Measurements from ENCODE around the gene ERMP1. TPM values are rescaled to one million over a fixed set of nuclear protein-coding genes. Genes with fewer than 3 reads are reported as not detected.
"Not testable (repeated sequence)": the region's sequence is repeated elsewhere in the genome, so short reads cannot be mapped to it uniquely, and the experiment has no call there.

The ERMP1 gene
- total RNA-seq, 2 donors from 2014 or later, result 17.7 to 22.4 TPM

- no peak for ATAC-seq (replicated peaks)
- Mint-ChIP-seq H3K9me3 (no peaks in the 10 kb centered on the region), H3K4me1 (peaks cover 33% of the 10 kb centered on the region), H3K4me3 (no peak overlapping the region), H3K27me3 (no peaks in the 10 kb centered on the region), H3K36me3 (ENCODE audit: low read depth) (peaks cover 83% of the 10 kb centered on the region), H3K27ac (no peak overlapping the region)
These were observed 43.4 kb downstream of the ERMP1 start for GRCh38 chr9:5789489-5789888.

GRCh38 chr9:5787759-5788302 is 45.1 kb downstream of the ERMP1 start:
- Mint-ChIP-seq H3K9me3 (no peaks in the 10 kb centered on the region), H3K36me3 (ENCODE audit: low read depth) (peaks cover 89% of the 10 kb centered on the region), H3K4me3 (peak overlapping the region; percentile 59), H3K4me1 (peaks cover 16% of the 10 kb centered on the region), H3K27ac (peak overlapping the region; percentile 88), H3K27me3 (no peaks in the 10 kb centered on the region)
- ATAC-seq (replicated peaks), result peak; percentile 67

GRCh38 chr9:5787220-5787619 is 45.7 kb downstream of the ERMP1 start:
- Mint-ChIP-seq H3K36me3 (ENCODE audit: low read depth) (peaks cover 92% of the 10 kb centered on the region), H3K4me1 (peaks cover 20% of the 10 kb centered on the region), H3K4me3 (no peak overlapping the region), H3K27me3 (no peaks in the 10 kb centered on the region), H3K9me3 (peaks cover 3% of the 10 kb centered on the region), H3K27ac (peak overlapping the region; percentile 88)
- no peak for ATAC-seq (replicated peaks)

DNA sequence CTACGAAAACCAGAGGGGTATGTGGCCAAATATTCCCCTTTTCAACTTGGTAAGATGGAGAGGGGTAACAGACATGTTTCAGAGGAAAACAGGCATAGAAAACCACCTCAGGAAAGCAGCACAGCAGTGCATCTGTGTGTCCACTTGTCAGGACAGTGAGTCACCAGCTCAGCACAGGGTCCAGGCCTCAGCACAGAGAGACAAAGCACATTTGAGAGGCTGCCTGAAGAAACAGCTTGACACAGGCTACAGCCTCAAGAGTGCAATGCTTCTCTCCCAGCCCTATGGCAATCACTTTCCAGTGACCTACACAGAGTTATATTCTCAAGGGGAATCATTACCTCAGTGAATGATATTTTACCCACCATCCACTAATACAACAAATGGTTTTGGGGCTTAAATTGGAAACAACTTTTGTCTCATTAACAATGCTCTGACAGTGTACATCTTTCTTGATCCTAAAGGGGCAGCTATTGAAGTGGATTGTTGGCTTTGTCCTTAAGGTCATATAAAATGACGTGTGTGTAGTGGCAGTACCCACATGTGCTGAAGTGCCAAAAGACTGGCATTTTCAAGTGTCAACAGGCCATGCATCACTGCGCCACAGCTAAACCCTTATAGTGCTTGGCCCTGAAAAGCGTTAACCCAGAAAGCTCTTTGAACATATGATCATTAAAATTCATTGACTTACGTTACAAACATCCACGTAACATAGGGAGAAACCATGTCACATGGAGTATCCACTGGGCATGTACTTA is 46.4 kb downstream of the ERMP1 start:
- ATAC-seq (replicated peaks), result no peak
- H3K4me3 Mint-ChIP-seq, result no peak overlapping the region
- peaks cover 92% of the 10 kb centered on the region for H3K36me3 Mint-ChIP-seq (ENCODE audit: low read depth)
- H3K4me1 Mint-ChIP-seq, result peaks cover 18% of the 10 kb centered on the region
- no peaks in the 10 kb centered on the region for H3K27me3 Mint-ChIP-seq
- H3K9me3 Mint-ChIP-seq, result peaks cover 9% of the 10 kb centered on the region
- H3K27ac Mint-ChIP-seq, result no peak overlapping the region

DNA sequence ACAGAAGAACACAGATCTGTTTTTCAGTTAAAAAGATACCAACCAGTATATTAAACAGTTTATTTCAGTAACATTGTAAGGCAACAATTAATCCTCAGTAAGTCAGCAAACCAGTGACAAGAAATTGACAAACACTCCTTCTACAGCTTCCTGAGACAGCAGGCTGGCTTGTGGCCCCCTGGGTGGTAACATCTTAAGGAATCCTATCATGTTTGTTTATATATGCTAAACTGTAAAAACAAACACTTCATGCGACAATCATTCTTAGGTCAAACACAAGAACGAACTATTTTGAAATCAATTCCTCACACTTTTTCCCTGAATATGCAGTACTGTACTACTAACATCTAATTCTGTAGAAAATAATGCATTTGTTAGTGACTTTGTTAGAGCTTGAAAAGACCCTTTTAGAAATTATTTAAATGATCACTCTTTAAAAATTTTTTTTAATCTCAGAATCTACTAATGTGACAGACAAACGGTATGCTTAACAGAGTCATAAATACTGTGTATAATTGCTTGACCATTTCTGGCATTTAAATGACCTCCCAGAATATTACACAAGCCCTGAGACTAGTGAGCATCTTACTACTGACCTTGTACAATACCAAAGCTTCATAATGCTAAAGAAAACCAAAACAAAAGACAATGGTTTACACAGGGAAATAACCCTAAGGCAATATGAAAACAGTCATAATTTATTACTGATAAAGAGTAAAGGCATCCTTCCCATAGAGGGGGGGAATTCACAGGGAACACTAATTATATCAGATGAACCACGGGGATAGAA is 48.2 kb downstream of the ERMP1 start:
- ATAC-seq (replicated peaks), result no peak
- Mint-ChIP-seq H3K27me3 (no peaks in the 10 kb centered on the region), H3K27ac (no peak overlapping the region), H3K9me3 (peaks cover 12% of the 10 kb centered on the region), H3K4me1 (peaks cover 17% of the 10 kb centered on the region), H3K4me3 (no peak overlapping the region), H3K36me3 (ENCODE audit: low read depth) (peaks cover 92% of the 10 kb centered on the region)

- Mint-ChIP-seq H3K4me3 (no peak overlapping the region), H3K36me3 (ENCODE audit: low read depth) (peaks cover 92% of the 10 kb centered on the region), H3K27me3 (no peaks in the 10 kb centered on the region), H3K9me3 (peaks cover 12% of the 10 kb centered on the region), H3K27ac (no peak overlapping the region), H3K4me1 (peaks cover 17% of the 10 kb centered on the region)
- ATAC-seq (replicated peaks), result no peak
These were observed 48.9 kb downstream of the ERMP1 start for GRCh38 chr9:5783982-5784381.

GRCh38 chr9:5783420-5783819 is 49.5 kb downstream of the ERMP1 start:
- Mint-ChIP-seq H3K9me3 (peaks cover 12% of the 10 kb centered on the region), H3K4me1 (peaks cover 17% of the 10 kb centered on the region), H3K36me3 (ENCODE audit: low read depth) (peaks cover 92% of the 10 kb centered on the region)
- not testable (repeated sequence) for ATAC-seq (replicated peaks); H3K27ac Mint-ChIP-seq; H3K4me3 Mint-ChIP-seq; H3K27me3 Mint-ChIP-seq

DNA sequence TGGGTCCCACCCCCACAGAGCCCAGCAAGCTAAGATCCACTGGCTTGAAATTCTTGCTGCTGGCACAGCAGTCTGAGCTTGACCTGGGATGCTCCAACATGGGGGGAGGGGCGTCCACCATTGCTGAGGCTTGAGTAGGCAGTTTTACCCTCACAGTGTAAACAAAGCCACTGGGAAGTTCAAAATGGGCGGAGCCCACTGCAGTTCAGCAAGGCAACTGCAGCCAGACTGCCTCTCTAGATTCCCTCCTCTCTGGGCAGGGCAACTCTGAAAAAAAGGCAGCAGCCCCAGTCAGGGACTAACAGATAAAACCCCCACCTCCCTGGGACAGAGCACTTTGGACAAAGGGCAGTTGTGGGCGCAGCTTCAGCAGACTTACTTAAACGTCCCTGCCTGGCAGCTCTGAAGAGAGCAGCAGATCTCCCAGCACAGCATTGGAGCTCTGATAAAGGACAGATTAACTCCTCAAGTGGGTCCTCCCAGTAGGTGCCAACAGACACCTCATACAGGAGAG is 53.2 kb downstream of the ERMP1 start:
- not testable (repeated sequence) for H3K27me3 Mint-ChIP-seq; H3K4me3 Mint-ChIP-seq; ATAC-seq (replicated peaks); H3K27ac Mint-ChIP-seq; H3K4me1 Mint-ChIP-seq
- H3K36me3 Mint-ChIP-seq (ENCODE audit: low read depth), result peaks cover 91% of the 10 kb centered on the region
- H3K9me3 Mint-ChIP-seq, result peaks cover 12% of the 10 kb centered on the region

GRCh38 chr9:5778805-5779204 is 54.1 kb downstream of the ERMP1 start:
- H3K4me1 Mint-ChIP-seq, result peaks cover 10% of the 10 kb centered on the region
- ATAC-seq (replicated peaks), result no peak
- peaks cover 94% of the 10 kb centered on the region for H3K36me3 Mint-ChIP-seq (ENCODE audit: low read depth)
- H3K27ac Mint-ChIP-seq, result no peak overlapping the region
- H3K4me3 Mint-ChIP-seq, result no peak overlapping the region
- H3K9me3 Mint-ChIP-seq, result peaks cover 12% of the 10 kb centered on the region
- H3K27me3 Mint-ChIP-seq, result no peaks in the 10 kb centered on the region

DNA sequence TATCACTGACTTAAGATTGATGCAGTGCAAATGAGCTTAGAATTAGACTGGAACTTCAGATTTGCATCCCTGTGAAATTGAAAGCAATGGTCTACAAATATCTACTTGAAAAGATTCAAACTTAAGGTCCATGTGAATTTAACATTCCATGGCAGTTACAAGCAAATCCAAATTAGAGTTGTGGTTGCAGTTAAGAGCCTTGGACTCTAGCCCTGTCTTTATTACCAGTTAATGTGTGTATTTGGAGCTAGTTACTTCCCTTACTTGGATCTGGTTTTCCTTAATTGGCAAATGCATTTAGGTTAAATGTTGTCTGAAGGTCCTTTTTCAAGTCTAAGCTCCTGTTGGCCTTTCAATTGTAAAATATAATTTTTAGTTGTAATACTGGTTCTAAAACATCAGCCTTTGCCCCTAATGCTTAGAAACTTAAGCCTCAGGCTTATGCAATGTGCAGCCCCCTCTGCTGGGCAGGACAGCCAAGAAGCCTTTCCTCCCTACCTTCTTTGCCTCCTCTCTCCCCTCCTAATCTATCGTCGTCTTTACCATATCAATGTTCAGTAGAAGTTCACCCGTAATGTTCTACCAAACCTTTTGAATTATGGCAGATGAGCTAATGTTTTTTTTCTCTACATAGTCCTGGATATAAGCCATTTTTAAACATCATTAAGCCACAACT is 59.5 kb downstream of the ERMP1 start:
- H3K4me1 Mint-ChIP-seq, result peaks cover 8% of the 10 kb centered on the region
- H3K27ac Mint-ChIP-seq, result peak overlapping the region; percentile 60
- H3K36me3 Mint-ChIP-seq (ENCODE audit: low read depth), result peaks cover 96% of the 10 kb centered on the region
- H3K4me3 Mint-ChIP-seq, result no peak overlapping the region
- no peaks in the 10 kb centered on the region for H3K27me3 Mint-ChIP-seq
- ATAC-seq (replicated peaks), result no peak
- H3K9me3 Mint-ChIP-seq, result no peaks in the 10 kb centered on the region

- Mint-ChIP-seq H3K4me3 (peak overlapping the region; percentile 62), H3K4me1 (peaks cover 26% of the 10 kb centered on the region), H3K36me3 (ENCODE audit: low read depth) (peaks cover 90% of the 10 kb centered on the region), H3K27me3 (no peaks in the 10 kb centered on the region), H3K9me3 (no peaks in the 10 kb centered on the region), H3K27ac (peak overlapping the region; percentile 35)
- ATAC-seq (replicated peaks), result peak; percentile 94
These were observed 64.7 kb downstream of the ERMP1 start for GRCh38 chr9:5767968-5768932.

DNA sequence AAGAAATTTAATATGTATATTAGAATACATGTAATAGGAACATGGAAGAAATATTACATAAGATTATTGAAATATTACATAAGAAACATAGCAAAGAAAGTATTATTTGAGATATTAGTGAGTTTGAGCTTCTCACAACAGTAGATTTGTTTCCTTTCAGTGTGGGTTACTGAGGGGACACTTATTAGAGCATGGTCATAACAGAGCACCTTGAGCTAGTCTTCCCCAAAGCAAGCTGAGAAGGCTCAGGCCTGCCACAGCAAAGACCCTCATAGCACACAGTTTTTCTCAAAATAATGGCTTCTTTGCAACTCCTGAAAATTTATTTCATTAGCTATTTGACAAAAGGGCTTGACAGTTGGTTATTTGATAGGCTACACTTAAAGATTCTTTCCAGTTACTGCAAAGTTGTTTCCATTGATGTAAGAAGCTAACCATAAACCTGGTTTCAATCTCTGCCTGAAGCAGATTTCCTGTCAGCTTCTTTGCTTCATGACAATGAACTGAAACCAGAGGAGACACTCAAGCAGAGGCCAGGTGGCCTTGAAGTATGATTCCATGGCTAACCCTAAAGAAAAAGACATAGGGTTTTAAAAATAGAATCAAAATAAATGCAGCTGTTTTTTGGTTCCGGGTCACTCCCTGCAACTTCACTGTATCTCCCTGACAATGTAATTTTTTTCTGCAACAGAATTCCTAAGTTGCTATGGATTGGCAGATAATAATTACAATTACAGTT is 68.6 kb downstream of the ERMP1 start:
- Mint-ChIP-seq H3K27ac (no peak overlapping the region), H3K4me1 (peaks cover 26% of the 10 kb centered on the region), H3K36me3 (ENCODE audit: low read depth) (peaks cover 90% of the 10 kb centered on the region), H3K4me3 (no peak overlapping the region), H3K9me3 (no peaks in the 10 kb centered on the region), H3K27me3 (no peaks in the 10 kb centered on the region)
- ATAC-seq (replicated peaks), result peak; percentile 42

DNA sequence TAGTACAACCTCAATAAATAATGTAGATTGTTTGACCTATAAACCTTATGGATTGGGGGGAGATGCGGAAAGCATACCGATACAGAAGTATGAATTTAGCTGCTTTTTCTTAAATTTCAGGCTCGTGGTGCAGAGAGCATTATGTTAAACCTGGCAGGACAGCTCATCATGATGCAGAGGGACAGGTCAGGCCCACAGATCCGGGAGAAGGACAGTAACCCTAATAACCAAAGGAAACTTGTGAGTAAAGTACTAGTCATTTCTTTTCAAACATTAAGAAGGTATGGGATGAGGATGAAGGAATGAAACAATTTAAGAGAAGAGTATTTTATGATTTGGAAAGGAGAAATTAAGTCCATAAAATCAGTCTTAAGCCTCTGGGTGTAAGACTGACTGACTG is 70.5 kb downstream of the ERMP1 start:
- ATAC-seq (replicated peaks), result no peak
- Mint-ChIP-seq H3K27me3 (no peaks in the 10 kb centered on the region), H3K4me1 (peaks cover 16% of the 10 kb centered on the region), H3K27ac (peak overlapping the region; percentile 32), H3K36me3 (ENCODE audit: low read depth) (peaks cover 94% of the 10 kb centered on the region), H3K9me3 (no peaks in the 10 kb centered on the region), H3K4me3 (no peak overlapping the region)
